GM12801 (cell line): ENCODE measurements around the gene RALGPS2.

Experiments used
- CTCF ChIP-seq: IDR thresholded peaks from one replicate; pipeline ENCODE4 v1.5.1; 2011; ENCODE audit warnings: control low read depth; ENCODE audit not compliant: insufficient read length; ENCODE audit errors: extremely low read depth

Gene RALGPS2

DNA sequence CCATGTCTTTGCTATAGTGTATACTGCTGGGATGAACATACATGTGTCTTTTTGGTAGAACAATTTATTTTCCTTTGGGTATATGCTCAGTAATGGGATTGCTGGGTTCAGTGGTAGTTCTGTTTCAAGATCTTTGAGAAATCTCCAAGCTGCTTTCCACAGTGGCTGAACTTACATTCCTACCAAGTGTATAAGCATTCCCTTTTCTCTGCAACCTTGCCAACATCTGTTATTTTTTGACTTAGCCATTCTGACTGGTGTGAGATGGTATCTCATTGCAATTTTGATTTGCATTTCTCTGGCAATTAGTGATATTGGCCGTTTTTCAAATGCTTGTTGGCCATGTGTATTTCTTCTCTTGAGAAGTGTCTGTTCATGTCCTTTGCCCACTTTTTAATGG, 183.3 kb downstream of the RALGPS2 start:
- no peak for TF ChIP-seq CTCF

DNA sequence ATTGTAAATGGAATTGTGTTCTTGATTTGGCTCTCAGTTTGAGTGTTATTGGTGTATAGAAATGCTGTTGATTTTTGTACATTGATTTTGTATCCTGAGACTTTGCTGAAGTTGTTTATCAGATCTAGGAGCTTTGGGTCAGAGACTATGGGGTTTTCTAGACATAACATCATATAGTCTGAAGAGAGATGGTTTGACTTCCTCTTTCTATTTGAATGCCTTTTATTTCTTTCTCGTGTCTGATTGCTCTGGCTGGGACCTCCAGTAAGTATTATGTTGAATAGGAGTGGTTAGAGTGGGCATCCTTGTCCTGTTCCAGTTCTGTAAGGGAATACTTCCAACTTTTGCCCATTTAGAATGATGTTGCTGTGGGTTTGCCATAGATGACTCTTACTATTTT, 185.0 kb downstream of the RALGPS2 start:
- TF ChIP-seq CTCF: no peak

- no peak for TF ChIP-seq CTCF
These were observed 187.6 kb downstream of the RALGPS2 start for GRCh38 chr1:178912597-178912996.

GRCh38 chr1:178916448-178917174, 191.6 kb downstream of the RALGPS2 start:
- TF ChIP-seq CTCF: no peak

- no peak for TF ChIP-seq CTCF
These were observed 193.3 kb downstream of the RALGPS2 start for GRCh38 chr1:178918308-178918707.

DNA sequence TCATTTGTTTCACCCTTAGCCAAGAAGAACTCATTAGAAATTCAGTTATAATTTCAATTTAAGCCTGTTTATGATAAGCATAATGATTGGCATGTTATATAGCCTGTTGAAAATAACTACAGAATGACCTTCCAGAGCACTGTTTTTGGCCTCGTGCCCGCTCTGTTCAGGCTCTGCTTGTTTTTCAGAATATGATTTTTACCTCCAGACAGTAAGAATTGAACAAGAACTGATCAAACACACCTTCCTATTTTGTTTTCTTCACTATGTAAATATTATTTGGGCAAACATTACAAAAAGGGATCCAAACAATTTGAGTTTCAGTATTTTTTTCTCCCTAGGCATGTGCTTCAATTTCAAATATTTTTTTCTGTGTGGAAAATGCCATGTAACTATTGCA, 193.9 kb downstream of the RALGPS2 start:
- no peak for TF ChIP-seq CTCF

DNA sequence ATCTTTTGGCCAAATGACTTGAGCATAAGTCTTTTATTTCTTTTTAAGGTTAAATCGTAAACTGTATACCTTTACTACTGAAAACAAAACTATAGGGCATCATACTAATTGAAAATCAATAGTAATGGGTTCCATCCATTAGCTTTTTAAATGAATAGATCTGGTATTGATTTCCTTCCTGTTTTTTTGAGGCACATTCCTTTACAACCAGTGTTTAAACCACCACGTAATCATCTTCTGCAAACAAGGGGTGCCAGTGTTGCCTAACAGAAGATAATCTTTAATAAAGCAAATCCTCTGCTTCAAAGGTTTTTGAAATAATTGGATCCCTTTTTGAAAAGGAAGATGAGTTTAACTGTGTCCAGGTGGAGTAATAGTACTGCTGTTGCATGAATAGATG, 194.5 kb downstream of the RALGPS2 start:
- no peak for TF ChIP-seq CTCF
